ENCODE measurements around the gene MYO18A.

Gene MYO18A

GRCh38 chr17:29041571-29041970 is 138.6 kb downstream of the MYO18A start:
- no peak for TF ChIP-seq SIN3A (IDR thresholded peaks at IDR 0.05; ENCODE audit: borderline replicate concordance, insufficient read depth, low read length)
- TF ChIP-seq FOXP2 (optimal IDR thresholded peaks at IDR 0.05; ENCODE audit: borderline replicate concordance, extremely low read depth, extremely low read length, insufficient read depth) = no peak
- no peak for TF ChIP-seq TAF1 (IDR thresholded peaks at IDR 0.05; ENCODE audit: borderline replicate concordance, insufficient read depth, low read length)
- no peak for TF ChIP-seq REST (IDR thresholded peaks at IDR 0.05; ENCODE audit: insufficient read depth in 1 of 2, low read depth in 2 of 2, low read length in 2 of 2)
- no peak for TF ChIP-seq POLR2AphosphoS5 (IDR thresholded peaks at IDR 0.05; ENCODE audit: low read depth, low read length)

DNA sequence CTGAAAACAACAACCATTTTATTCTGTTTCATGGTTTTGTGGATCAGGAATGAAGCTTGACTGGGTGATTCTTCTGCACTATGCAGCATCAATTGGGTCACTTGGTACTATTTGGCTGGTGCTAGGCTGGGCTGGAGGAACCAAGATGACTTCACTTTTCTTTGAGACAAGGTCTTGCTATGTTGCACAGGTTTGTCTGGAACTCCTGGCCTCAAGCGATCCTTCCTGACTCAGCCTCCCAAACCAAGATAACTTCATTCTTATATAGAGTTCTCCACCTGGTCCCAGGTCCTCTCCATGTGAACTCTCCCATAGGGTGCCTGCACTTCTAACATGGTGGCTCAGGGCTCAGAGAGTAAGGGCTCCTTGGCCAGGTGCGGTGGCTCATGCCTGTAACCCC is 139.1 kb downstream of the MYO18A start:
- no peak for TF ChIP-seq FOXP2 (optimal IDR thresholded peaks at IDR 0.05; ENCODE audit: borderline replicate concordance, extremely low read depth, extremely low read length, insufficient read depth)
- TF ChIP-seq REST (IDR thresholded peaks at IDR 0.05; ENCODE audit: insufficient read depth in 1 of 2, low read depth in 2 of 2, low read length in 2 of 2) = no peak
- TF ChIP-seq SIN3A (IDR thresholded peaks at IDR 0.05; ENCODE audit: borderline replicate concordance, insufficient read depth, low read length) = no peak
- TF ChIP-seq POLR2AphosphoS5 (IDR thresholded peaks at IDR 0.05; ENCODE audit: low read depth, low read length) = no peak
- no peak for TF ChIP-seq TAF1 (IDR thresholded peaks at IDR 0.05; ENCODE audit: borderline replicate concordance, insufficient read depth, low read length)

DNA sequence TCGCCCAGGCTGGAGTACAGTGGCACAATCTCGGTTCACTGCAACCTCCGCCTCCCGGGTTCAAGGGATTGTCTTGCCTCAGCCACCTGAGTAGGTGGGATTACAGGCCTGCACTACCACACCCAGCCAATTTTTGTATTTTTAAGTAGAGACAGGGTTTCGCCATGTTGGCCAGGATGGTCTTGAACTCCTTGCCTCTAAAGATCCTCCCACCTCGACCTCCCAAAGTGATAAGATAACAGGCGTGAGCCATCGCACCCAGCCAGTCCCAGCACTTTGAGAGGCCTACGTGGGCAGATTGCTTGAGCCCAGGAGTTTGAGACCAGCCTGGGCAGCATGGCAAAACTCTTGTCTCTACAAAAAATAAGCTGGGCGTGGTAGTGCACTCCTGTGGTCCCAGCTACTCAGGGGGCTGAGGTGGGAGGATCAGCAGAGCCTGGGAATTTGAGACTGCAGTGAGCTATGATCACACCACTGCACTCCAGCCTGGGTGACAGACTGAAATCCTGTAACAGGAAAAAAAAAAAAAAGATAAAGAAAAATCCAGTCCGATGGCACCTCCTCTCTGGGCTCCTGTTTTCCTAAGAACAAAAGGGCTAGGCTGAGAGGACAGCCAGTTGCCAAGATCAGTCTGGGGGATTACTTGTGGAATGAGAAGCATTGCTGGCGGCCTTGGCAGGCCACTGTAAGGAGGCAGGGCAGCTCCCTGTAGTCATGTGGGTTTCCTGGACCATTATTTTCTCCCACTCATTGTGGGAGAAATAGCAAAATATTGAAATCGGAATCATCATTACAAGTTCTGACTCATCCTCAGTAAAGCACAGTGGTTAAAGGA is 140.2 kb downstream of the MYO18A start:
- TF ChIP-seq FOXP2 (optimal IDR thresholded peaks at IDR 0.05; ENCODE audit: borderline replicate concordance, extremely low read depth, extremely low read length, insufficient read depth) = no peak
- TF ChIP-seq POLR2AphosphoS5 (IDR thresholded peaks at IDR 0.05; ENCODE audit: low read depth, low read length) = no peak
- no peak for TF ChIP-seq SIN3A (IDR thresholded peaks at IDR 0.05; ENCODE audit: borderline replicate concordance, insufficient read depth, low read length)
- no peak for TF ChIP-seq REST (IDR thresholded peaks at IDR 0.05; ENCODE audit: insufficient read depth in 1 of 2, low read depth in 2 of 2, low read length in 2 of 2)
- TF ChIP-seq TAF1 (IDR thresholded peaks at IDR 0.05; ENCODE audit: borderline replicate concordance, insufficient read depth, low read length) = no peak

- TF ChIP-seq TAF1 (IDR thresholded peaks at IDR 0.05; ENCODE audit: borderline replicate concordance, insufficient read depth, low read length) (no peak), POLR2AphosphoS5 (IDR thresholded peaks at IDR 0.05; ENCODE audit: low read depth, low read length) (no peak), FOXP2 (optimal IDR thresholded peaks at IDR 0.05; ENCODE audit: borderline replicate concordance, extremely low read depth, extremely low read length, insufficient read depth) (no peak), REST (IDR thresholded peaks at IDR 0.05; ENCODE audit: insufficient read depth in 1 of 2, low read depth in 2 of 2, low read length in 2 of 2) (no peak), SIN3A (IDR thresholded peaks at IDR 0.05; ENCODE audit: borderline replicate concordance, insufficient read depth, low read length) (no peak)
Measured at GRCh38 chr17:29038085-29038795, 142.0 kb downstream of the MYO18A start.
